ENCODE measurements around the gene TBC1D13. TPM values are rescaled to one million over a fixed set of nuclear protein-coding genes. Genes with fewer than 3 reads are reported as not detected.
A peak's percentile ranks its signal among the peaks of the same experiment; 100 is the strongest.

Gene TBC1D13
- total and polyA plus RNA-seq, 2 of the 13 experiments (the other 11 are each of a cell fraction or from before 2014, with no cell fraction given), result 17.9 to 19.7 TPM

- peak; percentile 49 for TF ChIP-seq RBM39 (IDR thresholded peaks at IDR 0.05; ENCODE audit: low read depth, low read length, poor library complexity, severe bottlenecking)
- TF ChIP-seq ELK4 (CRISPR knock-in tag; IDR thresholded peaks at IDR 0.05; ENCODE audit: borderline replicate concordance), result no peak
- TF ChIP-seq ZMYM4 (CRISPR knock-in tag; IDR thresholded peaks at IDR 0.05), result no peak; the same call in 1 of the 2 replicates
- TF ChIP-seq SP2 (CRISPR knock-in tag; IDR thresholded peaks at IDR 0.05), result peak; percentile 84
- TF ChIP-seq PREB (CRISPR knock-in tag; IDR thresholded peaks at IDR 0.05), result no peak
- peak; percentile 73; the same call in 1 of the 2 replicates for TF ChIP-seq ZNF766 (CRISPR knock-in tag; IDR thresholded peaks at IDR 0.05; ENCODE audit: borderline replicate concordance)
- TF ChIP-seq ZNF142 (CRISPR knock-in tag; IDR thresholded peaks at IDR 0.05), result peak; percentile 86
- peak; percentile 82; the same call in 1 of the 2 replicates for TF ChIP-seq THAP8 (CRISPR knock-in tag; IDR thresholded peaks at IDR 0.05; ENCODE audit: borderline replicate concordance)
- no peak for TF ChIP-seq ZNF597 (CRISPR knock-in tag; IDR thresholded peaks at IDR 0.05)
- TF ChIP-seq AHR (CRISPR knock-in tag; IDR thresholded peaks at IDR 0.05), result 0 out of 2 replicates have a peak, but pooled peaks have one; percentile 21
- peak; percentile 62; the same call in 1 of the 2 replicates for TF ChIP-seq ELF3 (CRISPR knock-in tag; IDR thresholded peaks at IDR 0.05)
- peak; percentile 96 for TF ChIP-seq KDM5B (CRISPR knock-in tag; IDR thresholded peaks at IDR 0.05; ENCODE audit: borderline replicate concordance)
- TF ChIP-seq CREB1 (IDR thresholded peaks at IDR 0.05), result peak; percentile 56
- TF ChIP-seq CREB1 (CRISPR knock-in tag; IDR thresholded peaks at IDR 0.05), result no peak; the same call in 1 of the 2 replicates
- no peak for TF ChIP-seq ZNF432 (CRISPR knock-in tag; IDR thresholded peaks at IDR 0.05; ENCODE audit: borderline replicate concordance)
- peak; percentile 11; the same call in 1 of the 2 replicates for TF ChIP-seq HOMEZ (CRISPR knock-in tag; IDR thresholded peaks at IDR 0.05; ENCODE audit: low read depth)
- no peak for TF ChIP-seq FOXO1 (CRISPR knock-in tag; IDR thresholded peaks at IDR 0.05)
Measured at GRCh38 chr9:128829477-128830251, 42.6 kb downstream of the TBC1D13 start, which contains the start of gene SPOUT1 (continued).
